ENCODE results near the gene TPX2.

Gene TPX2

GRCh38 chr20:31704225-31705119, 34.6 kb upstream of the TPX2 start:
- TF ChIP-seq, protein P1, sequence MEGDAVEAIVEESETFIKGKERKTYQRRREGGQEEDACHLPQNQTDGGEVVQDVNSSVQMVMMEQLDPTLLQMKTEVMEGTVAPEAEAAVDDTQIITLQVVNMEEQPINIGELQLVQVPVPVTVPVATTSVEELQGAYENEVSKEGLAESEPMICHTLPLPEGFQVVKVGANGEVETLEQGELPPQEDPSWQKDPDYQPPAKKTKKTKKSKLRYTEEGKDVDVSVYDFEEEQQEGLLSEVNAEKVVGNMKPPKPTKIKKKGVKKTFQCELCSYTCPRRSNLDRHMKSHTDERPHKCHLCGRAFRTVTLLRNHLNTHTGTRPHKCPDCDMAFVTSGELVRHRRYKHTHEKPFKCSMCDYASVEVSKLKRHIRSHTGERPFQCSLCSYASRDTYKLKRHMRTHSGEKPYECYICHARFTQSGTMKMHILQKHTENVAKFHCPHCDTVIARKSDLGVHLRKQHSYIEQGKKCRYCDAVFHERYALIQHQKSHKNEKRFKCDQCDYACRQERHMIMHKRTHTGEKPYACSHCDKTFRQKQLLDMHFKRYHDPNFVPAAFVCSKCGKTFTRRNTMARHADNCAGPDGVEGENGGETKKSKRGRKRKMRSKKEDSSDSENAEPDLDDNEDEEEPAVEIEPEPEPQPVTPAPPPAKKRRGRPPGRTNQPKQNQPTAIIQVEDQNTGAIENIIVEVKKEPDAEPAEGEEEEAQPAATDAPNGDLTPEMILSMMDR (conservative IDR thresholded peaks at IDR 0.05; ENCODE audit: low read length) = no peak
- no peak overlapping the region for H3K4me3 ChIP-seq (ENCODE audit: low read length)
- DNase-seq (ENCODE audit: low read depth) = peak; percentile 42

GRCh38 chr20:31705191-31705590, 33.9 kb upstream of the TPX2 start:
- TF ChIP-seq, protein P1 (conservative IDR thresholded peaks at IDR 0.05; ENCODE audit: low read length) = no peak
- H3K4me3 ChIP-seq (ENCODE audit: low read length) = no peak overlapping the region
- DNase-seq (ENCODE audit: low read depth) = no peak

- no peak overlapping the region for H3K4me3 ChIP-seq (ENCODE audit: low read length)
- no peak for DNase-seq (ENCODE audit: low read depth)
- TF ChIP-seq, protein P1 (conservative IDR thresholded peaks at IDR 0.05; ENCODE audit: low read length) = no peak
Observed at GRCh38 chr20:31705598-31706597, 33.2 kb upstream of the TPX2 start.

- DNase-seq (ENCODE audit: low read depth) = no peak
- TF ChIP-seq, protein P1 (conservative IDR thresholded peaks at IDR 0.05; ENCODE audit: low read length) = no peak
- H3K4me3 ChIP-seq (ENCODE audit: low read length) = no peak overlapping the region
Observed at GRCh38 chr20:31706607-31707257, 32.4 kb upstream of the TPX2 start.

DNA sequence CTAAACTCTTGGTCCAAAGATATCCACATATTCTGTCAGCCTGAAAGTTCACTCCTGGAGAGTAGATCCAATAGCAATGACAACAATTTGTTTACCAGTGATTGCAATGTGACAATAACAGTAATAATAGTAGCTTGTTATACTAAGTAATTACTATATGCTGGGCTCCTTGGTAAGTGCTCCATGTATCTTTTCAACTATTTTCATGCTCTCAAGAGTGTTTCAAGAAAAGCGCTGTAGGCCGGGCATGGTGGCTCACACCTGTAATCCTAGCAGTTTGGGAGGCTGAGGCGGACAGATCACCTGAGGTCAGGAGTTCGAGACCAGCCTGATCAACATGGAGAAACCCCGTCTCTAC, 31.9 kb upstream of the TPX2 start:
- no peak overlapping the region for H3K4me3 ChIP-seq (ENCODE audit: low read length)
- DNase-seq (ENCODE audit: low read depth) = no peak

GRCh38 chr20:31707994-31708735, 30.9 kb upstream of the TPX2 start:
- no peak overlapping the region for H3K4me3 ChIP-seq (ENCODE audit: low read length)
- DNase-seq (ENCODE audit: low read depth) = no peak

More for the DNA sequence above, 31.9 kb upstream of the TPX2 start:
- TF ChIP-seq, protein P1 (conservative IDR thresholded peaks at IDR 0.05; ENCODE audit: low read length) = no peak

More at GRCh38 chr20:31707994-31708735, 30.9 kb upstream of the TPX2 start:
- TF ChIP-seq, protein P1 (conservative IDR thresholded peaks at IDR 0.05; ENCODE audit: low read length) = no peak

Measured in AG10803 (cell line).